Endothelial cell of umbilical vein (primary cell): Measurements from ENCODE around the gene DDAH2. TPM values are rescaled to one million over a fixed set of nuclear protein-coding genes. Genes with fewer than 3 reads are reported as not detected.

ENCODE experiments used
- BruUV-seq: library from RNA; stranded (reverse); fragments of 400-500 nt; replicated peaks from 2 replicates; lab custom pipeline; 2021; lab: Mats Ljungman, UMichigan
- CTCF ChIA-PET: fragments of 300-600, 350-600 bp; sonication (Branson Sonifier 250); formaldehyde crosslinking; loops from one replicate; lab custom pipeline; 2021; ENCODE audit warnings: antibody characterized with exemption, inconsistent platforms; lab: Charles Lee
- POLR2A ChIA-PET: fragments of 300-600, 350-600 bp; sonication (Branson Sonifier 250); formaldehyde crosslinking; loops from one replicate; lab custom pipeline; 2021; ENCODE audit warnings: antibody characterized with exemption, inconsistent platforms; lab: Charles Lee
- DNase-seq: peaks from one replicate; pipeline ENCODE4 v3.0.0-alpha.2; 2011; ENCODE audit warnings: low read depth, low spot score
- FAIRE-seq: peaks from 2 replicates; lab custom pipeline; 2011; peaks lifted over from hg19 to GRCh38; lab: Jason Lieb, UNC
- H2AFZ ChIP-seq: 2 replicates; pipeline ENCODE4 v1.6.0; 2012; ENCODE audit warnings: low read depth, low read length, control low read depth, inconsistent platforms
- H3K27ac ChIP-seq: 2 replicates; pipeline ENCODE4 v1.5.1; 2011; ENCODE audit warnings: low read depth, mild to moderate bottlenecking, control low read depth, low read length, moderate library complexity; ENCODE audit not compliant: insufficient read depth
- H3K27me3 ChIP-seq, 2 experiments: 2 replicates each; pipeline versions ENCODE4 v1.6.0 to v1.6.1; 2011; ENCODE audit warnings: low read length in 2 of 2, mixed read lengths in 1 of 2; ENCODE audit not compliant: control insufficient read depth in 2 of 2, insufficient read depth in 2 of 2
- H3K36me3 ChIP-seq, 2 experiments: 2 replicates in 1 of 2; 3 replicates in 1 of 2; pipeline ENCODE4 v1.5.1; 2011; ENCODE audit warnings: low read length in 2 of 2, mild to moderate bottlenecking in 1 of 2, moderate library complexity in 1 of 2; ENCODE audit not compliant: control insufficient read depth in 2 of 2, insufficient read depth in 2 of 2; ENCODE audit errors: extremely low read depth in 1 of 2
- H3K4me1 ChIP-seq: 3 replicates; pipeline ENCODE4 v1.5.1; 2011; ENCODE audit warnings: mild to moderate bottlenecking, low read length; ENCODE audit not compliant: control insufficient read depth, insufficient read depth; ENCODE audit errors: extremely low read depth
- H3K4me2 ChIP-seq: 2 replicates; pipeline ENCODE4 v1.6.1; 2011; ENCODE audit warnings: low read length, control low read depth, mixed read lengths; ENCODE audit not compliant: insufficient read depth
- H3K4me3 ChIP-seq, 3 experiments: fragments of 200-600 bp in 1 of 3; sonication (generic), shearing (Covaris generic) in 1 of 3; replicated peaks in 1 of 3; 2 replicates each; pipeline ENCODE4 v1.5.1; 2011 to 2016; ENCODE audit warnings: control low read depth in 3 of 3, low read length in 3 of 3, mild to moderate bottlenecking in 2 of 3, inconsistent platforms in 1 of 3, low read depth in 1 of 3, moderate library complexity in 1 of 3; ENCODE audit not compliant: insufficient read depth in 1 of 3
- H3K79me2 ChIP-seq: 2 replicates; pipeline ENCODE4 v1.6.0; 2012; ENCODE audit warnings: low read length, inconsistent platforms; ENCODE audit not compliant: control insufficient read depth, insufficient read depth
- H3K9ac ChIP-seq: replicated peaks from 2 replicates; pipeline ENCODE3; 2011; ENCODE audit warnings: low read length, control low read depth; ENCODE audit not compliant: insufficient read depth; ENCODE audit errors: extremely low read depth
- H3K9me1 ChIP-seq: replicated peaks from 3 replicates; pipeline ENCODE4 v1.6.0; 2011; ENCODE audit warnings: mild to moderate bottlenecking, low read length; ENCODE audit not compliant: control insufficient read depth, insufficient read depth; ENCODE audit errors: extremely low read depth
- H3K9me3 ChIP-seq: replicated peaks from 2 replicates; pipeline ENCODE4 v1.5.1; 2012; ENCODE audit warnings: low read length, inconsistent platforms; ENCODE audit not compliant: control insufficient read depth, insufficient read depth
- H4K20me1 ChIP-seq: replicated peaks from 2 replicates; pipeline ENCODE3; 2011; ENCODE audit warnings: mild to moderate bottlenecking, low read length; ENCODE audit not compliant: control insufficient read depth, insufficient read depth; ENCODE audit errors: extremely low read depth
- CTCF ChIP-seq, 2 donors: IDR thresholded peaks; 1 replicate in 1 of 2; 2 replicates in 1 of 2; pipeline ENCODE4 v1.5.1; 2011; ENCODE audit warnings: low read length in 2 of 2, mild to moderate bottlenecking in 2 of 2, moderate library complexity in 2 of 2, control low read depth in 1 of 2, inconsistent platforms in 1 of 2, low read depth in 1 of 2; ENCODE audit not compliant: insufficient read depth in 1 of 2; ENCODE audit errors: extremely low read depth in 1 of 2
- POLR2AphosphoS5 ChIP-seq: IDR thresholded peaks from 2 replicates; pipeline ENCODE4 v1.6.1; 2012; ENCODE audit warnings: low read depth, mild to moderate bottlenecking, control low read depth, low read length, moderate library complexity; ENCODE audit not compliant: insufficient read depth
- dilution Hi-C: fragments of 300-500 bp; cut with MboI; formaldehyde crosslinking; loops from one replicate; pipeline ENCODE4 v1.15.0; 2019; ENCODE audit warnings: low sequenced_read_pairs; ENCODE audit not compliant: extremely low pct_ligation_motif_present
- intact Hi-C: fragments of 100-400 bp; cut with micrococcal nuclease; formaldehyde crosslinking; loops from one replicate; pipeline ENCODE4 v1.10.0; 2022
- polyA plus RNA-seq, 4 experiments: library from polyadenylated mRNA; depleted of rRNA in 3 of 4; stranded (reverse) in 3 of 4; unstranded in 1 of 4; fragments of >200 nt; gene quantifications; 2 replicates each; pipeline versions ENCODE4 v1.2.1 to v1.2.3, GENCODE V29; 2011 to 2012; ENCODE audit warnings: missing spikeins in 1 of 4
- total RNA-seq: library from RNA; stranded (reverse); gene quantifications from 2 replicates; pipeline ENCODE4 v1.2.3, GENCODE V29; 2021

DDAH2 gene
- total and polyA plus RNA-seq, 2 donors (not counting 3 experiments of a cell fraction or from before 2014, with no cell fraction given): 109 to 176 TPM

GRCh38 chr6:31769684-31770371, 40.7 kb upstream of the DDAH2 start:
- TF ChIP-seq CTCF (IDR thresholded peaks at IDR 0.05; ENCODE audit: extremely low read depth in 1 of 2, insufficient read depth in 1 of 2, low read depth in 1 of 2, low read length in 2 of 2): peak; percentile 83 to 88
- no peak for TF ChIP-seq POLR2AphosphoS5
- no peaks in the 10 kb centered on the region for H3K9me3 ChIP-seq
- no peak overlapping the region for H3K9ac ChIP-seq
- H3K27me3 ChIP-seq: no peaks in the 10 kb centered on the region
- H3K4me2 ChIP-seq: no peak overlapping the region
- no peak overlapping the region for H2AFZ ChIP-seq
- intact Hi-C loops (loop anchor here (1.0 to 5.0 kb wide), 4 partner anchors 32 to 223 kb away; partner anchors contain the start of genes ATP6V1G2, DDAH2 and NFKBIL1), dilution Hi-C loops (no loop called here)
- H3K36me3 ChIP-seq: no peaks in the 10 kb centered on the region
- H4K20me1 ChIP-seq: no peaks in the 10 kb centered on the region
- H3K4me1 ChIP-seq: no peaks in the 10 kb centered on the region
- BruUV-seq: no TSS peak
- H3K79me2 ChIP-seq: no peaks in the 10 kb centered on the region
- no peak overlapping the region for H3K27ac ChIP-seq
- no peaks in the 10 kb centered on the region for H3K9me1 ChIP-seq
- peak; percentile 66 for DNase-seq
- ChIA-PET CTCF (interaction anchor here (0.5 to 6.6 kb wide), 34 partner anchors 8 to 222 kb away, joined by 3 to 61 read pairs (median 5); partner anchors contain the start of genes ABHD16A, CLIC1, DDAH2 and HSPA1B), POLR2A (interaction anchor here (0.7 to 1.2 kb wide), 4 partner anchors 34 to 45 kb away, joined by 3 to 4 read pairs (median 3); partner anchors contain the start of genes CLIC1, DDAH2, HSPA1A and HSPA1L)
- FAIRE-seq: no peak
- no peak overlapping the region for H3K4me3 ChIP-seq
